SK-N-SH (cell line): ENCODE data around the gene TAF1D. TPM values are rescaled to one million over a fixed set of nuclear protein-coding genes. Genes with fewer than 3 reads are reported as not detected.
A peak's percentile ranks its signal among the peaks of the same experiment; 100 is the strongest.

Experiments
- CTCF ChIA-PET: fragments of 300-600, 350-600 bp; formaldehyde crosslinking; extraction: SDS; loops from one replicate; lab custom pipeline; 2021; lab: Yijun Ruan, JAX
- POLR2A ChIA-PET: fragments of 350-600 bp; sonication (Branson Sonifier 250); formaldehyde crosslinking; extraction: SDS; loops from one replicate; lab custom pipeline; 2020; ENCODE audit warnings: antibody characterized with exemption, inconsistent platforms; lab: Yijun Ruan, JAX
- DNase-seq: peaks from one replicate; pipeline ENCODE4 v3.0.0; 2012
- H2AFZ ChIP-seq: fragments of 200-600 bp; sonication (generic); 2 replicates; pipeline ENCODE4 v1.8.1; 2016; ENCODE audit warnings: antibody characterized with exemption, mild to moderate bottlenecking, low read depth
- H3F3A ChIP-seq: fragments of 200-600 bp; sonication (generic); replicated peaks from 2 replicates; pipeline ENCODE3; 2016; ENCODE audit warnings: antibody characterized with exemption, mild to moderate bottlenecking; ENCODE audit not compliant: insufficient read depth
- H3K27ac ChIP-seq, 2 experiments: fragments of 200-500 bp in 1 of 2; fragments of 200-600 bp in 1 of 2; sonication (Bioruptor generic) in 1 of 2; sonication (generic), shearing (Covaris generic) in 1 of 2; 2 replicates each; pipeline versions ENCODE4 v1.5.1 to v1.6.1; 2014 to 2016; ENCODE audit warnings: low read depth in 2 of 2, inconsistent platforms in 1 of 2, low read length in 1 of 2, mild to moderate bottlenecking in 1 of 2, mixed read lengths in 1 of 2
- H3K27me3 ChIP-seq: fragments of 200-600 bp; sonication (generic), shearing (Covaris generic); 2 replicates; pipeline ENCODE4 v1.6.1; 2016; ENCODE audit warnings: mixed run types; ENCODE audit not compliant: insufficient read depth
- H3K36me3 ChIP-seq, 2 experiments: fragments of 200-500 bp in 1 of 2; fragments of 200-600 bp in 1 of 2; sonication (Bioruptor generic) in 1 of 2; sonication (generic) in 1 of 2; replicated peaks in 1 of 2; 2 replicates each; pipeline versions ENCODE3 to v1.5.1; 2014 to 2016; ENCODE audit warnings: low read length in 1 of 2, mild to moderate bottlenecking in 1 of 2; ENCODE audit not compliant: insufficient read depth in 2 of 2, control insufficient read depth in 1 of 2
- H3K4me1 ChIP-seq, 2 experiments: fragments of 200-500 bp in 1 of 2; fragments of 200-600 bp in 1 of 2; sonication (Bioruptor generic) in 1 of 2; sonication (generic), shearing (Covaris generic) in 1 of 2; 2 replicates each; pipeline versions ENCODE4 v1.5.1 to v1.6.1; 2014 to 2016; ENCODE audit warnings: low read depth in 1 of 2, low read length in 1 of 2, mixed run types in 1 of 2; ENCODE audit not compliant: insufficient read depth in 2 of 2, control insufficient read depth in 1 of 2
- H3K4me2 ChIP-seq: fragments of 200-600 bp; sonication (generic), shearing (Covaris generic); 2 replicates; pipeline ENCODE4 v1.6.1; 2017; ENCODE audit warnings: mixed run types
- H3K4me3 ChIP-seq, 2 experiments: fragments of 200-500 bp in 1 of 2; fragments of 200-600 bp in 1 of 2; sonication (Bioruptor generic) in 1 of 2; sonication (generic), shearing (Covaris generic) in 1 of 2; 2 replicates each; pipeline versions ENCODE4 v1.5.1 to v1.8.1; 2014 to 2016; ENCODE audit warnings: low read depth in 2 of 2, inconsistent platforms in 1 of 2, low read length in 1 of 2, mild to moderate bottlenecking in 1 of 2, mixed read lengths in 1 of 2, moderate library complexity in 1 of 2
- H3K79me2 ChIP-seq: fragments of 200-600 bp; sonication (generic); 2 replicates; pipeline ENCODE4 v1.8.1; 2017; ENCODE audit warnings: mild to moderate bottlenecking; ENCODE audit not compliant: insufficient read depth
- H3K9ac ChIP-seq: fragments of 200-600 bp; sonication (generic); 2 replicates; pipeline ENCODE4 v1.6.1; 2017; ENCODE audit warnings: mixed run types
- H3K9me2 ChIP-seq: fragments of 200-600 bp; sonication (generic); 2 replicates; pipeline ENCODE4 v1.6.1; 2017; ENCODE audit warnings: mixed run types
- H3K9me3 ChIP-seq: fragments of 200-600 bp; sonication (generic); 2 replicates; pipeline ENCODE4 v1.6.1; 2017; ENCODE audit warnings: mixed run types, mild to moderate bottlenecking, moderate library complexity
- H4K20me1 ChIP-seq: fragments of 200-600 bp; sonication (generic); 2 replicates; pipeline ENCODE4 v1.6.1; 2017; ENCODE audit warnings: mild to moderate bottlenecking, mixed run types; ENCODE audit not compliant: insufficient read depth
- CHD2 ChIP-seq: fragments of 150-350 bp; IDR thresholded peaks from 2 replicates; pipeline ENCODE4 v1.6.1; 2018; ENCODE audit warnings: low read length; ENCODE audit not compliant: partially characterized antibody
- ELF1 ChIP-seq: IDR thresholded peaks from 2 replicates; pipeline ENCODE4 v1.4.0; 2012
- FOSL2 ChIP-seq: IDR thresholded peaks from 2 replicates; pipeline ENCODE4 v1.4.0; 2012; ENCODE audit warnings: low read depth, mild to moderate bottlenecking, moderate library complexity, borderline replicate concordance
- FOXJ3 ChIP-seq: sonication (generic); formaldehyde crosslinking; IDR thresholded peaks from 2 replicates; pipeline ENCODE4 v1.5.1; 2020; ENCODE audit warnings: mild to moderate bottlenecking, missing genetic modification reagents
- GABPA ChIP-seq: IDR thresholded peaks from 2 replicates; pipeline ENCODE4 v1.4.0; 2012; ENCODE audit warnings: low read depth, mild to moderate bottlenecking
- GATA2 ChIP-seq: sonication (generic); formaldehyde crosslinking; IDR thresholded peaks from 2 replicates; pipeline ENCODE4 v1.5.0; 2020; ENCODE audit warnings: mild to moderate bottlenecking, missing genetic modification reagents
- IRF3 ChIP-seq: fragments of 150-350 bp; IDR thresholded peaks from 2 replicates; pipeline ENCODE4 v1.6.1; 2016; ENCODE audit warnings: mild to moderate bottlenecking, low read depth, low read length
- JUND ChIP-seq: IDR thresholded peaks from 2 replicates; pipeline ENCODE4 v1.4.0; 2012
- MAX ChIP-seq: IDR thresholded peaks from 2 replicates; pipeline ENCODE4 v1.4.0; 2012; ENCODE audit warnings: low read depth
- POLR2AphosphoS5 ChIP-seq: IDR thresholded peaks from 2 replicates; pipeline ENCODE4 v1.6.1; 2012; ENCODE audit warnings: low read depth, low read length
- RAD21 ChIP-seq: IDR thresholded peaks from 2 replicates; pipeline ENCODE4 v1.6.1; 2012; ENCODE audit warnings: mild to moderate bottlenecking, low read length
- RCOR1 ChIP-seq: fragments of 150-350 bp; IDR thresholded peaks from 2 replicates; pipeline ENCODE4 v1.6.1; 2017; ENCODE audit warnings: antibody characterized with exemption, low read length
- REST ChIP-seq: IDR thresholded peaks from 2 replicates; pipeline ENCODE4 v1.6.1; 2012; ENCODE audit warnings: mild to moderate bottlenecking, low read depth, low read length, moderate library complexity
- SIN3A ChIP-seq: IDR thresholded peaks from 2 replicates; pipeline ENCODE4 v1.6.1; 2012; ENCODE audit warnings: low read depth, mild to moderate bottlenecking, low read length, moderate library complexity, borderline replicate concordance
- TAF1 ChIP-seq: IDR thresholded peaks from 2 replicates; pipeline ENCODE4 v1.6.1; 2012; ENCODE audit warnings: low read depth, mild to moderate bottlenecking, low read length, moderate library complexity, borderline replicate concordance
- YY1 ChIP-seq: IDR thresholded peaks from 2 replicates; pipeline ENCODE4 v1.4.0; 2012; ENCODE audit warnings: low read depth, mild to moderate bottlenecking
- WGBS: methylation state at CpG from one replicate; pipeline ENCODE4 v1.1.6; 2017; ENCODE audit warnings: low lambda C conversion rate; 5-methylcytosine and 5-hydroxymethylcytosine counted together
- polyA plus RNA-seq, 3 experiments: library from polyadenylated mRNA; depleted of rRNA; stranded (reverse); fragments of >200 nt; gene quantifications; 2 replicates each; pipeline ENCODE4 v1.2.3, GENCODE V29; 2012
- TF ChIP-seq, protein P1 (sequence below): IDR thresholded peaks from 2 replicates; pipeline ENCODE4; 2012
- TF ChIP-seq, protein P2 (sequence below): fragments of 200-600 bp; sonication (generic); IDR thresholded peaks from 2 replicates; pipeline ENCODE4 v1.6.1; 2017; ENCODE audit warnings: antibody characterized with exemption, mild to moderate bottlenecking, moderate library complexity

TAF1D gene
- polyA plus RNA-seq, 1 of the 3 experiments (the other 2 are of a cell fraction) = 56.7 TPM

DNA sequence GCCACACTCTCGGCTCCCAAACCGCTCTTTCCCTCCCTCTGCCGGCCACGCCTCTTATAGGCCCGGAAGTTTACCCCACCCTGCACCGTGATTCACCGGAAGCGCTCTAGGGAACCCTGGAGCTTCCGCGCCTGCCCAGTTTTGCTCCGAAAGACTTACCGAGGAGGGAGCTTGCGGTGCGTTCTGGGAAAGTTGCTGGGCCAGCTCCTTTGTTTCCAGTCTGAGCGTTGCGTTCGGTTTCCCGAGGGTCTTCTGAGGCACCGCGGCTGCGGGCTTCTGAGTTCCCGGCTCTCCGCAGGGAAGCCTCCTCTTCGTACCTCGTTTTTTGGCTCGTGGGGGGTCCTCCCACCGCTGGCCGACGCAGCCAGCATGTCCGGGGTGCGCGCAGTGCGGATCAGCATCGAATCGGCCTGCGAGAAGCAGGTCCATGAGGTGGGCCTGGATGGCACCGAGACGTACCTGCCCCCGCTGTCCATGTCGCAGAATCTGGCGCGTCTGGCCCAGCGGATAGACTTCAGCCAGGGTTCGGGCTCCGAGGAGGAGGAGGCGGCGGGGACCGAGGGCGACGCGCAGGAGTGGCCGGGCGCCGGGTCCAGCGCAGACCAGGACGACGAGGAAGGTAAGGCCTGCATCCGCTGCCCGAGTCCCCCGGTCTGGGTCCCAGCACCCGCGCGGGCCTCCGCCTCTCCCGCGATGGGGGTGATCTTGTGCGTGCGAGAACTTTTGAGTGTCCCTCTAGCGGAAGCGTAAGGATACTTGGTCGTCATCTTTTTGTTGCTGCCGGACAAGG lies 43.0 kb upstream of the TAF1D start, which contains the start of gene MED17:
TSS of gene MED17 (plus strand) at position 138 of the 790 bp plus-strand sequence. CDS start at position 370, 232 bp downstream.
- Histone ChIP-seq H3F3A (peaks cover 4% of the 10 kb centered on the region), H2AFZ (peak within 1 kb of the TSS; percentile 84), H3K9me3 (no peaks in the 10 kb centered on the region), H4K20me1 (peaks cover 47% of the 10 kb centered on the region), H3K4me2 (peak within 1 kb of the TSS; percentile 91), H3K9me2 (no peaks in the 10 kb centered on the region), H3K27me3 (no peaks in the 10 kb centered on the region), H3K36me3 (peaks cover 12 to 19% of the 10 kb centered on the region in 2 experiments), H3K9ac (peak within 1 kb of the TSS; percentile 99), H3K4me3 (peak within 1 kb of the TSS; percentile 79 to 89), H3K79me2 (peaks cover 59% of the 10 kb centered on the region), H3K4me1 (peaks cover 2 to 18% of the 10 kb centered on the region in 2 experiments; a peak in 3 of 4 replicates), H3K27ac (peak within 1 kb of the TSS; percentile 94 to 96)
- 0% methylated on average over 38 of the region's 72 CpGs for WGBS
- POLR2A ChIA-PET = interaction anchor here (0.6 to 2.5 kb wide), 13 partner anchors 9 to 344 kb away, joined by 3 to 72 read pairs (median 4); partner anchors contain the start of genes C11orf54, CEP295, PANX1 and TAF1D
- peak; percentile 95 for DNase-seq
- CTCF ChIA-PET = interaction anchor here (1.1 to 1.4 kb wide), 5 partner anchors 12 to 45 kb away, joined by 4 to 5 read pairs (median 5); partner anchors contain the start of genes C11orf54 and TAF1D
- TF ChIP-seq, protein P1, sequence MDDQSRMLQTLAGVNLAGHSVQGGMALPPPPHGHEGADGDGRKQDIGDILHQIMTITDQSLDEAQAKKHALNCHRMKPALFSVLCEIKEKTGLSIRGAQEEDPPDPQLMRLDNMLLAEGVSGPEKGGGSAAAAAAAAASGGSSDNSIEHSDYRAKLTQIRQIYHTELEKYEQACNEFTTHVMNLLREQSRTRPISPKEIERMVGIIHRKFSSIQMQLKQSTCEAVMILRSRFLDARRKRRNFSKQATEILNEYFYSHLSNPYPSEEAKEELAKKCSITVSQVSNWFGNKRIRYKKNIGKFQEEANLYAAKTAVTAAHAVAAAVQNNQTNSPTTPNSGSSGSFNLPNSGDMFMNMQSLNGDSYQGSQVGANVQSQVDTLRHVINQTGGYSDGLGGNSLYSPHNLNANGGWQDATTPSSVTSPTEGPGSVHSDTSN = 0 out of 2 replicates have a peak, but pooled peaks have one; percentile 7
- TF ChIP-seq RCOR1 (0 out of 2 replicates have a peak, but pooled peaks have one; percentile 42), YY1 (0 out of 2 replicates have a peak, but pooled peaks have one; percentile 3), IRF3 (no peak), RAD21 (no peak), GABPA (peak; percentile 91), SIN3A (peak; percentile 75; the same call in 1 of the 2 replicates), CHD2 (peak; percentile 64), REST (peak; percentile 47; the same call in 1 of the 2 replicates), FOXJ3 (CRISPR knock-in tag) (no peak), POLR2AphosphoS5 (peak; percentile 99), JUND (peak; percentile 70), MAX (peak; percentile 89), TAF1 (peak; percentile 93), ELF1 (peak; percentile 83), FOSL2 (peak; percentile 80), GATA2 (CRISPR knock-in tag) (no peak)
- TF ChIP-seq, protein P2, sequence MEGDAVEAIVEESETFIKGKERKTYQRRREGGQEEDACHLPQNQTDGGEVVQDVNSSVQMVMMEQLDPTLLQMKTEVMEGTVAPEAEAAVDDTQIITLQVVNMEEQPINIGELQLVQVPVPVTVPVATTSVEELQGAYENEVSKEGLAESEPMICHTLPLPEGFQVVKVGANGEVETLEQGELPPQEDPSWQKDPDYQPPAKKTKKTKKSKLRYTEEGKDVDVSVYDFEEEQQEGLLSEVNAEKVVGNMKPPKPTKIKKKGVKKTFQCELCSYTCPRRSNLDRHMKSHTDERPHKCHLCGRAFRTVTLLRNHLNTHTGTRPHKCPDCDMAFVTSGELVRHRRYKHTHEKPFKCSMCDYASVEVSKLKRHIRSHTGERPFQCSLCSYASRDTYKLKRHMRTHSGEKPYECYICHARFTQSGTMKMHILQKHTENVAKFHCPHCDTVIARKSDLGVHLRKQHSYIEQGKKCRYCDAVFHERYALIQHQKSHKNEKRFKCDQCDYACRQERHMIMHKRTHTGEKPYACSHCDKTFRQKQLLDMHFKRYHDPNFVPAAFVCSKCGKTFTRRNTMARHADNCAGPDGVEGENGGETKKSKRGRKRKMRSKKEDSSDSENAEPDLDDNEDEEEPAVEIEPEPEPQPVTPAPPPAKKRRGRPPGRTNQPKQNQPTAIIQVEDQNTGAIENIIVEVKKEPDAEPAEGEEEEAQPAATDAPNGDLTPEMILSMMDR = peak; percentile 53
- TF ChIP-seq, all 33 proteins: peak for 14
